Measurements from ENCODE around the gene TECPR2.

Gene TECPR2

GRCh38 chr14:102407258-102407657 is 44.5 kb downstream of the TECPR2 start:
- H3K27ac ChIP-seq (ENCODE audit: low read length): no peak overlapping the region
- H3K4me1 ChIP-seq (ENCODE audit: control insufficient read depth, insufficient read depth, low read length): peaks cover 20% of the 10 kb centered on the region
- peaks cover 0 to 7% of the 10 kb centered on the region in 2 donors for H3K9me3 ChIP-seq (ENCODE audit: control insufficient read depth in 2 of 2, low read length in 2 of 2)
- H3K36me3 ChIP-seq (ENCODE audit: control insufficient read depth in 2 of 2, insufficient read depth in 2 of 2, low read length in 2 of 2): peaks cover 0 to 2% of the 10 kb centered on the region in 2 donors
- H3K9ac ChIP-seq (ENCODE audit: low read length in 2 of 2): no peak overlapping the region
- H3K27me3 ChIP-seq (ENCODE audit: control insufficient read depth in 1 of 2, insufficient read depth in 2 of 2, low read length in 2 of 2): no peaks in the 10 kb centered on the region
- no peak overlapping the region for H3K4me3 ChIP-seq (ENCODE audit: low read length in 2 of 2)

GRCh38 chr14:102408724-102409123 is 46.0 kb downstream of the TECPR2 start:
- Histone ChIP-seq H3K9ac (ENCODE audit: low read length in 2 of 2) (no peak overlapping the region), H3K27me3 (ENCODE audit: control insufficient read depth in 1 of 2, insufficient read depth in 2 of 2, low read length in 2 of 2) (no peaks in the 10 kb centered on the region), H3K27ac (ENCODE audit: low read length) (peak overlapping the region; percentile 37), H3K36me3 (ENCODE audit: control insufficient read depth in 2 of 2, insufficient read depth in 2 of 2, low read length in 2 of 2) (peaks cover 0 to 2% of the 10 kb centered on the region in 2 donors), H3K4me1 (ENCODE audit: control insufficient read depth, insufficient read depth, low read length) (peaks cover 20% of the 10 kb centered on the region), H3K9me3 (ENCODE audit: control insufficient read depth in 2 of 2, low read length in 2 of 2) (no peaks in the 10 kb centered on the region), H3K4me3 (ENCODE audit: low read length in 2 of 2) (no peak overlapping the region)

GRCh38 chr14:102415671-102416070 is 52.9 kb downstream of the TECPR2 start:
- H3K27ac ChIP-seq (ENCODE audit: low read length): no peak overlapping the region
- no peak overlapping the region for H3K4me3 ChIP-seq (ENCODE audit: low read length in 2 of 2)
- H3K27me3 ChIP-seq (ENCODE audit: control insufficient read depth in 1 of 2, insufficient read depth in 2 of 2, low read length in 2 of 2): no peaks in the 10 kb centered on the region
- H3K9me3 ChIP-seq (ENCODE audit: control insufficient read depth in 2 of 2, low read length in 2 of 2): no peaks in the 10 kb centered on the region
- peaks cover 13 to 25% of the 10 kb centered on the region in 2 donors for H3K36me3 ChIP-seq (ENCODE audit: control insufficient read depth in 2 of 2, insufficient read depth in 2 of 2, low read length in 2 of 2)
- no peak overlapping the region for H3K9ac ChIP-seq (ENCODE audit: low read length in 2 of 2)
- no peaks in the 10 kb centered on the region for H3K4me1 ChIP-seq (ENCODE audit: control insufficient read depth, insufficient read depth, low read length)

GRCh38 chr14:102417001-102417431 is 54.3 kb downstream of the TECPR2 start:
- Histone ChIP-seq H3K4me1 (ENCODE audit: control insufficient read depth, insufficient read depth, low read length) (no peaks in the 10 kb centered on the region), H3K36me3 (ENCODE audit: control insufficient read depth in 2 of 2, insufficient read depth in 2 of 2, low read length in 2 of 2) (peaks cover 13 to 25% of the 10 kb centered on the region in 2 donors), H3K27ac (ENCODE audit: low read length) (no peak overlapping the region), H3K4me3 (ENCODE audit: low read length in 2 of 2) (no peak overlapping the region), H3K9ac (ENCODE audit: low read length in 2 of 2) (no peak overlapping the region), H3K9me3 (ENCODE audit: control insufficient read depth in 2 of 2, low read length in 2 of 2) (no peaks in the 10 kb centered on the region), H3K27me3 (ENCODE audit: control insufficient read depth in 1 of 2, insufficient read depth in 2 of 2, low read length in 2 of 2) (no peaks in the 10 kb centered on the region)

- Histone ChIP-seq H3K4me1 (ENCODE audit: control insufficient read depth, insufficient read depth, low read length) (no peaks in the 10 kb centered on the region), H3K36me3 (ENCODE audit: control insufficient read depth in 2 of 2, insufficient read depth in 2 of 2, low read length in 2 of 2) (peaks cover 13 to 25% of the 10 kb centered on the region in 2 donors), H3K27me3 (ENCODE audit: control insufficient read depth in 1 of 2, insufficient read depth in 2 of 2, low read length in 2 of 2) (no peaks in the 10 kb centered on the region), H3K4me3 (ENCODE audit: low read length in 2 of 2) (no peak overlapping the region), H3K27ac (ENCODE audit: low read length) (no peak overlapping the region), H3K9ac (ENCODE audit: low read length in 2 of 2) (no peak overlapping the region), H3K9me3 (ENCODE audit: control insufficient read depth in 2 of 2, low read length in 2 of 2) (no peaks in the 10 kb centered on the region)
Observed at GRCh38 chr14:102417646-102418045, 54.9 kb downstream of the TECPR2 start.

- H3K27ac ChIP-seq (ENCODE audit: low read length): no peak overlapping the region
- H3K36me3 ChIP-seq (ENCODE audit: control insufficient read depth in 2 of 2, insufficient read depth in 2 of 2, low read length in 2 of 2): peaks cover 13 to 25% of the 10 kb centered on the region in 2 donors
- no peaks in the 10 kb centered on the region for H3K27me3 ChIP-seq (ENCODE audit: control insufficient read depth in 1 of 2, insufficient read depth in 2 of 2, low read length in 2 of 2)
- no peak overlapping the region for H3K9ac ChIP-seq (ENCODE audit: low read length in 2 of 2)
- H3K4me3 ChIP-seq (ENCODE audit: low read length in 2 of 2): no peak overlapping the region
- H3K4me1 ChIP-seq (ENCODE audit: control insufficient read depth, insufficient read depth, low read length): no peaks in the 10 kb centered on the region
- no peaks in the 10 kb centered on the region for H3K9me3 ChIP-seq (ENCODE audit: control insufficient read depth in 2 of 2, low read length in 2 of 2)
Observed at GRCh38 chr14:102418169-102418852, 55.6 kb downstream of the TECPR2 start.

- no peak overlapping the region for H3K9ac ChIP-seq (ENCODE audit: low read length in 2 of 2)
- no peak overlapping the region for H3K27ac ChIP-seq (ENCODE audit: low read length)
- H3K4me3 ChIP-seq (ENCODE audit: low read length in 2 of 2): no peak overlapping the region
- H3K27me3 ChIP-seq (ENCODE audit: control insufficient read depth in 1 of 2, insufficient read depth in 2 of 2, low read length in 2 of 2): no peaks in the 10 kb centered on the region
- no peaks in the 10 kb centered on the region for H3K9me3 ChIP-seq (ENCODE audit: control insufficient read depth in 2 of 2, low read length in 2 of 2)
- H3K36me3 ChIP-seq (ENCODE audit: control insufficient read depth in 2 of 2, insufficient read depth in 2 of 2, low read length in 2 of 2): peaks cover 13 to 25% of the 10 kb centered on the region in 2 donors
- no peaks in the 10 kb centered on the region for H3K4me1 ChIP-seq (ENCODE audit: control insufficient read depth, insufficient read depth, low read length)
Observed at GRCh38 chr14:102418853-102419240, 56.1 kb downstream of the TECPR2 start.

GRCh38 chr14:102419276-102419675 is 56.5 kb downstream of the TECPR2 start:
- Histone ChIP-seq H3K4me3 (ENCODE audit: low read length in 2 of 2) (no peak overlapping the region), H3K9ac (ENCODE audit: low read length in 2 of 2) (no peak overlapping the region), H3K27me3 (ENCODE audit: control insufficient read depth in 1 of 2, insufficient read depth in 2 of 2, low read length in 2 of 2) (no peaks in the 10 kb centered on the region), H3K9me3 (ENCODE audit: control insufficient read depth in 2 of 2, low read length in 2 of 2) (no peaks in the 10 kb centered on the region), H3K4me1 (ENCODE audit: control insufficient read depth, insufficient read depth, low read length) (no peaks in the 10 kb centered on the region), H3K36me3 (ENCODE audit: control insufficient read depth in 2 of 2, insufficient read depth in 2 of 2, low read length in 2 of 2) (peaks cover 10 to 24% of the 10 kb centered on the region in 2 donors), H3K27ac (ENCODE audit: low read length) (no peak overlapping the region)

GRCh38 chr14:102419716-102420115 is 57.0 kb downstream of the TECPR2 start:
- Histone ChIP-seq H3K4me1 (ENCODE audit: control insufficient read depth, insufficient read depth, low read length) (no peaks in the 10 kb centered on the region), H3K9ac (ENCODE audit: low read length in 2 of 2) (no peak overlapping the region)

GRCh38 chr14:102421411-102422057 is 58.8 kb downstream of the TECPR2 start:
- H3K27ac ChIP-seq (ENCODE audit: low read length): no peak overlapping the region
- no peak overlapping the region for H3K9ac ChIP-seq (ENCODE audit: low read length in 2 of 2)
- peaks cover 3% of the 10 kb centered on the region for H3K4me1 ChIP-seq (ENCODE audit: control insufficient read depth, insufficient read depth, low read length)
- peaks cover 9 to 16% of the 10 kb centered on the region in 2 donors for H3K36me3 ChIP-seq (ENCODE audit: control insufficient read depth in 2 of 2, insufficient read depth in 2 of 2, low read length in 2 of 2)
- no peaks in the 10 kb centered on the region for H3K9me3 ChIP-seq (ENCODE audit: control insufficient read depth in 2 of 2, low read length in 2 of 2)
- H3K4me3 ChIP-seq (ENCODE audit: low read length in 2 of 2): no peak overlapping the region
- H3K27me3 ChIP-seq (ENCODE audit: control insufficient read depth in 1 of 2, insufficient read depth in 2 of 2, low read length in 2 of 2): no peaks in the 10 kb centered on the region

More at GRCh38 chr14:102419716-102420115, 57.0 kb downstream of the TECPR2 start:
- peaks cover 7 to 22% of the 10 kb centered on the region in 2 donors for H3K36me3 ChIP-seq (ENCODE audit: control insufficient read depth in 2 of 2, insufficient read depth in 2 of 2, low read length in 2 of 2)
- no peak overlapping the region for H3K27ac ChIP-seq (ENCODE audit: low read length)
- no peaks in the 10 kb centered on the region for H3K27me3 ChIP-seq (ENCODE audit: control insufficient read depth in 1 of 2, insufficient read depth in 2 of 2, low read length in 2 of 2)
- H3K4me3 ChIP-seq (ENCODE audit: low read length in 2 of 2): no peak overlapping the region
- no peaks in the 10 kb centered on the region for H3K9me3 ChIP-seq (ENCODE audit: control insufficient read depth in 2 of 2, low read length in 2 of 2)

- Histone ChIP-seq H3K4me3 (ENCODE audit: low read length in 2 of 2) (no peak overlapping the region), H3K4me1 (ENCODE audit: control insufficient read depth, insufficient read depth, low read length) (peaks cover 3% of the 10 kb centered on the region), H3K9me3 (ENCODE audit: control insufficient read depth in 2 of 2, low read length in 2 of 2) (no peaks in the 10 kb centered on the region), H3K36me3 (ENCODE audit: control insufficient read depth in 2 of 2, insufficient read depth in 2 of 2, low read length in 2 of 2) (peaks cover 13 to 15% of the 10 kb centered on the region in 2 donors), H3K27me3 (ENCODE audit: control insufficient read depth in 1 of 2, insufficient read depth in 2 of 2, low read length in 2 of 2) (no peaks in the 10 kb centered on the region), H3K27ac (ENCODE audit: low read length) (no peak overlapping the region), H3K9ac (ENCODE audit: low read length in 2 of 2) (no peak overlapping the region)
Observed at GRCh38 chr14:102424520-102424919, 61.8 kb downstream of the TECPR2 start.

All from stomach smooth muscle (tissue), 2 donors.